Central memory CD8-positive, alpha-beta T cell (primary cell): ENCODE data around the gene MAGEC1.
"Not testable (repeated sequence)": the region's sequence is repeated elsewhere in the genome, so short reads cannot be mapped to it uniquely, and the experiment has no call there.

Experiments used
- ATAC-seq: fragments of 150-1000 bp; cut with Tn5 transposase; replicated peaks from 2 replicates; pipeline ENCODE4 v1.10.0; 2022; ENCODE audit warnings: mild to moderate bottlenecking, moderate FRiP score, moderate number of reproducible peaks; ENCODE audit not compliant: poor library complexity, severe bottlenecking; ENCODE audit errors: extremely low read depth
- DNase-seq, 2 donors: peaks; one replicate each; pipeline ENCODE4 v3.0.0; 2021; ENCODE audit warnings: low spot score in 2 of 2
- H3K27ac Mint-ChIP-seq: one replicate; pipeline ENCODE4 v1.8.0; 2022; ENCODE audit warnings: low read depth, mild to moderate bottlenecking, moderate library complexity, mixed read lengths
- H3K27me3 Mint-ChIP-seq: one replicate; pipeline ENCODE4 v1.8.0; 2022; ENCODE audit warnings: mixed read lengths
- H3K36me3 Mint-ChIP-seq: one replicate; pipeline ENCODE4 v1.8.0; 2022; ENCODE audit warnings: mild to moderate bottlenecking, moderate library complexity, mixed read lengths; ENCODE audit not compliant: insufficient read depth
- H3K4me1 Mint-ChIP-seq: one replicate; pipeline ENCODE4 v1.8.0; 2022; ENCODE audit warnings: mixed read lengths
- H3K4me3 Mint-ChIP-seq: one replicate; pipeline ENCODE4 v1.8.0; 2022; ENCODE audit warnings: mild to moderate bottlenecking, moderate library complexity, mixed read lengths
- H3K9me3 Mint-ChIP-seq: one replicate; pipeline ENCODE4 v1.8.0; 2022; ENCODE audit warnings: mixed read lengths

Gene MAGEC1

GRCh38 chrX:141903400-141904155, at the start of gene MAGEC1:
TSS of gene MAGEC1 (plus strand) at chrX:141903894. CDS start at chrX:141905073, 1,179 bp downstream.
- Mint-ChIP-seq H3K4me3 (no peak within 1 kb of the TSS), H3K27me3 (no peaks in the 10 kb centered on the region), H3K27ac (no peak within 1 kb of the TSS), H3K4me1 (no peaks in the 10 kb centered on the region), H3K36me3 (no peaks in the 10 kb centered on the region), H3K9me3 (peaks cover 17% of the 10 kb centered on the region)
- no peak for DNase-seq
- ATAC-seq, result no peak

- Mint-ChIP-seq H3K36me3 (no peaks in the 10 kb centered on the region), H3K9me3 (peaks cover 5% of the 10 kb centered on the region), H3K27ac (no peak overlapping the region), H3K4me1 (no peaks in the 10 kb centered on the region), H3K27me3 (no peaks in the 10 kb centered on the region), H3K4me3 (no peak overlapping the region)
- ATAC-seq, result no peak
- DNase-seq, result no peak
These were observed 46.2 kb upstream of the MAGEC1 start for GRCh38 chrX:141857479-141857878.

GRCh38 chrX:141879616-141880015, 24.1 kb upstream of the MAGEC1 start:
- Mint-ChIP-seq H3K4me1 (no peaks in the 10 kb centered on the region), H3K9me3 (no peaks in the 10 kb centered on the region), H3K36me3 (no peaks in the 10 kb centered on the region), H3K27ac (no peak overlapping the region), H3K4me3 (no peak overlapping the region), H3K27me3 (no peaks in the 10 kb centered on the region)
- ATAC-seq, result no peak
- no peak for DNase-seq

- H3K4me3 Mint-ChIP-seq, H3K27me3 Mint-ChIP-seq, ATAC-seq, H3K36me3 Mint-ChIP-seq, DNase-seq, H3K27ac Mint-ChIP-seq, H3K9me3 Mint-ChIP-seq, H3K4me1 Mint-ChIP-seq: not testable (repeated sequence)
These were observed 14.9 kb upstream of the MAGEC1 start for GRCh38 chrX:141888811-141889210.

- Mint-ChIP-seq H3K27me3 (no peaks in the 10 kb centered on the region), H3K4me1 (no peaks in the 10 kb centered on the region), H3K36me3 (no peaks in the 10 kb centered on the region), H3K27ac (no peak overlapping the region), H3K4me3 (no peak overlapping the region), H3K9me3 (no peaks in the 10 kb centered on the region)
- no peak for ATAC-seq
- DNase-seq, result no peak
These were observed 9.0 kb upstream of the MAGEC1 start for GRCh38 chrX:141894733-141895132.

- H3K27me3 Mint-ChIP-seq, result no peaks in the 10 kb centered on the region
- no peaks in the 10 kb centered on the region for H3K36me3 Mint-ChIP-seq
- ATAC-seq (no peak), DNase-seq (no peak)
- H3K4me3 Mint-ChIP-seq, result no peak overlapping the region
- H3K9me3 Mint-ChIP-seq, result no peaks in the 10 kb centered on the region
- no peaks in the 10 kb centered on the region for H3K4me1 Mint-ChIP-seq
- no peak overlapping the region for H3K27ac Mint-ChIP-seq
These were observed 6.0 kb upstream of the MAGEC1 start for GRCh38 chrX:141897690-141898089.

GRCh38 chrX:141902366-141902765, 1.3 kb upstream of the MAGEC1 start:
- Mint-ChIP-seq H3K27ac (no peak overlapping the region), H3K36me3 (no peaks in the 10 kb centered on the region), H3K27me3 (no peaks in the 10 kb centered on the region), H3K4me3 (no peak overlapping the region), H3K9me3 (peaks cover 11% of the 10 kb centered on the region), H3K4me1 (no peaks in the 10 kb centered on the region)
- no peak for ATAC-seq
- no peak for DNase-seq

- peaks cover 17% of the 10 kb centered on the region for H3K9me3 Mint-ChIP-seq
- H3K27me3 Mint-ChIP-seq, result no peaks in the 10 kb centered on the region
- DNase-seq (no peak), ATAC-seq (no peak)
- no peaks in the 10 kb centered on the region for H3K36me3 Mint-ChIP-seq
- no peaks in the 10 kb centered on the region for H3K4me1 Mint-ChIP-seq
- no peak overlapping the region for H3K27ac Mint-ChIP-seq
- H3K4me3 Mint-ChIP-seq, result no peak overlapping the region
These were observed 568 bp downstream of the MAGEC1 start for GRCh38 chrX:141904262-141904661.

GRCh38 chrX:141917801-141918200, 14.1 kb downstream of the MAGEC1 start:
- Mint-ChIP-seq H3K9me3 (peaks cover 4% of the 10 kb centered on the region), H3K4me3 (no peak overlapping the region), H3K36me3 (no peaks in the 10 kb centered on the region), H3K27ac (no peak overlapping the region), H3K4me1 (no peaks in the 10 kb centered on the region), H3K27me3 (no peaks in the 10 kb centered on the region)
- ATAC-seq (no peak), DNase-seq (no peak)

GRCh38 chrX:141924293-141924692, 20.6 kb downstream of the MAGEC1 start:
- ATAC-seq (no peak), DNase-seq (no peak)
- Mint-ChIP-seq H3K9me3 (peaks cover 15% of the 10 kb centered on the region), H3K27ac (no peak overlapping the region), H3K27me3 (no peaks in the 10 kb centered on the region), H3K36me3 (no peaks in the 10 kb centered on the region), H3K4me3 (no peak overlapping the region), H3K4me1 (no peaks in the 10 kb centered on the region)

GRCh38 chrX:141928432-141928831, 24.7 kb downstream of the MAGEC1 start:
- H3K36me3 Mint-ChIP-seq, result no peaks in the 10 kb centered on the region
- no peak overlapping the region for H3K4me3 Mint-ChIP-seq
- DNase-seq, result no peak
- no peaks in the 10 kb centered on the region for H3K4me1 Mint-ChIP-seq
- no peaks in the 10 kb centered on the region for H3K27me3 Mint-ChIP-seq
- H3K9me3 Mint-ChIP-seq, result peaks cover 7% of the 10 kb centered on the region
- no peak overlapping the region for H3K27ac Mint-ChIP-seq
- no peak for ATAC-seq

- H3K36me3 Mint-ChIP-seq, result no peaks in the 10 kb centered on the region
- no peaks in the 10 kb centered on the region for H3K9me3 Mint-ChIP-seq
- H3K4me3 Mint-ChIP-seq, result no peak overlapping the region
- no peaks in the 10 kb centered on the region for H3K4me1 Mint-ChIP-seq
- no peak for ATAC-seq
- H3K27me3 Mint-ChIP-seq, result no peaks in the 10 kb centered on the region
- DNase-seq, result no peak
- H3K27ac Mint-ChIP-seq, result no peak overlapping the region
These were observed 30.5 kb downstream of the MAGEC1 start for GRCh38 chrX:141934059-141934641.

GRCh38 chrX:141935645-141936044, 32.0 kb downstream of the MAGEC1 start:
- no peak overlapping the region for H3K27ac Mint-ChIP-seq
- no peaks in the 10 kb centered on the region for H3K36me3 Mint-ChIP-seq
- no peak overlapping the region for H3K4me3 Mint-ChIP-seq
- ATAC-seq, result no peak
- no peak for DNase-seq
- no peaks in the 10 kb centered on the region for H3K27me3 Mint-ChIP-seq
- H3K4me1 Mint-ChIP-seq, result no peaks in the 10 kb centered on the region
- H3K9me3 Mint-ChIP-seq, result no peaks in the 10 kb centered on the region
